Thoracic aorta (tissue), 2 donors: ENCODE measurements around the gene CRYGA. TPM values are rescaled to one million over a fixed set of nuclear protein-coding genes. Genes with fewer than 3 reads are reported as not detected.

Source experiments
- ATAC-seq: fragments of 150-250 bp; one replicate; pipeline ENCODE4 v1.8.0; 2017; ENCODE audit warnings: low read depth; ENCODE audit not compliant: insufficient number of reproducible peaks, low FRiP score
- DNase-seq: peaks from one replicate; pipeline ENCODE4 v3.0.0-alpha.2; 2020; ENCODE audit warnings: low spot score
- H3K27ac ChIP-seq, 2 donors: fragments of 200-600 bp; sonication (generic); 1 replicate in 1 of 2; 2 replicates in 1 of 2; pipeline ENCODE4 v1.5.1; 2016; ENCODE audit warnings: mild to moderate bottlenecking in 2 of 2, moderate library complexity in 2 of 2
- H3K27me3 ChIP-seq: fragments of 200-600 bp; sonication (generic); replicated peaks from 2 replicates; pipeline ENCODE4 v1.6.0; 2016; ENCODE audit warnings: mild to moderate bottlenecking; ENCODE audit not compliant: insufficient read depth
- H3K36me3 ChIP-seq: fragments of 200-600 bp; sonication (generic); one replicate; pipeline ENCODE4 v1.5.1; 2016
- H3K4me1 ChIP-seq, 2 donors: fragments of 200-600 bp; sonication (generic); 1 replicate in 1 of 2; 2 replicates in 1 of 2; pipeline versions ENCODE4 v1.5.1 to v1.6.0; 2016; ENCODE audit warnings: low read depth in 2 of 2, mild to moderate bottlenecking in 1 of 2; ENCODE audit not compliant: control insufficient read depth in 1 of 2
- H3K4me3 ChIP-seq: fragments of 200-600 bp; sonication (generic); 2 replicates; pipeline ENCODE4 v1.5.1; 2016; ENCODE audit warnings: mild to moderate bottlenecking
- H3K9me3 ChIP-seq: fragments of 200-600 bp; sonication (generic); 2 replicates; pipeline ENCODE4 v1.5.1; 2016
- total RNA-seq, 2 donors: library from RNA; depleted of rRNA; stranded (reverse); fragments of >200 nt; gene quantifications; one replicate each; pipeline versions ENCODE4 v1.1.0 to v1.2.3, GENCODE V29; 2016
- TF ChIP-seq, protein P1 (sequence below): fragments of 200-600 bp; sonication (generic); IDR thresholded peaks from one replicate; pipeline ENCODE4 v1.5.1; 2019; ENCODE audit warnings: antibody characterized with exemption

CRYGA gene
- total RNA-seq, 2 donors from 2014 or later, result not detected

DNA sequence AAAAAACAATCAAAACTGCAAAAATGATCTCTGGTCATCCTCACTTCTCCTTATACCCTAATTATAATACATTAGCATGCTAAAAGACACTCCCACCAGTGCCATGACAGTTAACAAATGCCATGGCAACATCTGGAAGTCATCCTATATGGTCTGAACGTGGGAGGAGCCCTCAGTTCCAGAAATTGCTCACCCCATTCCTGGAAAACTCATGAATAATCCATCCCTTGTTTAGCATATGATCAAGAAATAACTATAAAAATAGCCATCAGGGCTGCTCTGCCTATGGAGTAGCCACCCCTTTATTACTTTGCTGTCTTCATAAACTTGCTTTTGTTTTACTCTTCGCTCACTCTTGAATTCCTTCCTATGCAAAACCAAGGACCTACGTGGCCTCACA is 32.1 kb upstream of the CRYGA start:
- Histone ChIP-seq H3K27me3 (no peaks in the 10 kb centered on the region), H3K36me3 (no peaks in the 10 kb centered on the region), H3K9me3 (no peaks in the 10 kb centered on the region), H3K4me1 (no peaks in the 10 kb centered on the region), H3K4me3 (no peak overlapping the region), H3K27ac (no peak overlapping the region)
- DNase-seq (no peak), ATAC-seq (no peak)
- TF ChIP-seq, protein P1, sequence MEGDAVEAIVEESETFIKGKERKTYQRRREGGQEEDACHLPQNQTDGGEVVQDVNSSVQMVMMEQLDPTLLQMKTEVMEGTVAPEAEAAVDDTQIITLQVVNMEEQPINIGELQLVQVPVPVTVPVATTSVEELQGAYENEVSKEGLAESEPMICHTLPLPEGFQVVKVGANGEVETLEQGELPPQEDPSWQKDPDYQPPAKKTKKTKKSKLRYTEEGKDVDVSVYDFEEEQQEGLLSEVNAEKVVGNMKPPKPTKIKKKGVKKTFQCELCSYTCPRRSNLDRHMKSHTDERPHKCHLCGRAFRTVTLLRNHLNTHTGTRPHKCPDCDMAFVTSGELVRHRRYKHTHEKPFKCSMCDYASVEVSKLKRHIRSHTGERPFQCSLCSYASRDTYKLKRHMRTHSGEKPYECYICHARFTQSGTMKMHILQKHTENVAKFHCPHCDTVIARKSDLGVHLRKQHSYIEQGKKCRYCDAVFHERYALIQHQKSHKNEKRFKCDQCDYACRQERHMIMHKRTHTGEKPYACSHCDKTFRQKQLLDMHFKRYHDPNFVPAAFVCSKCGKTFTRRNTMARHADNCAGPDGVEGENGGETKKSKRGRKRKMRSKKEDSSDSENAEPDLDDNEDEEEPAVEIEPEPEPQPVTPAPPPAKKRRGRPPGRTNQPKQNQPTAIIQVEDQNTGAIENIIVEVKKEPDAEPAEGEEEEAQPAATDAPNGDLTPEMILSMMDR, result no peak

DNA sequence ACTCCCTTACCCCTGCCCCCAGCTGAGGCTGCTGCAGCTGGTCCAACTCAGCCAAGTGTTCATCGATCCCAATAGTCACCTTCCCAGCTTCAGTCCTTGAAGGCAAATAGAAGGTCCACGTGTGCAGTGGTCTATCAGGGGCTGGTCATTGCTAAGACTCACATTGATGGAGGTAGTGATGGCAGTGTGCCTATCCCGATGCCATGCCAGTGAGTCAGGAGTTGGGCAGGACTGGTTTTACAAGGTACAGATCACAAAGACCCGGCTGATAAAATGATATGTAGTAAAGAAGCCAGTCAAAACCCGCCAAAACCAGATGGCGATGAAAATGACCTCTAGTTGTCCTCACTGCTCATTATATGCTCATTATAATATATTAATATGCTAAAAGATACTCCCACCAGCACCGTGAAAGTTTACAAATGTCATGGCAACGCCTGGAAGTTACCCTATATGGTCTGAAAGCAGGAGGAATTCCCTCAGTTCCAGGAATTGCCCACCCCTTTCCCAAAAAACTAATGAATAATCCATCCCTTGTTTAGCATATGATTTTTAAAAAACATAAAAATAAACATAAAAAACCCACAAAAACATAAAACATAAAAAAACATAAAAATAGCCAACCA is 29.3 kb upstream of the CRYGA start:
- Histone ChIP-seq H3K4me3 (no peak overlapping the region), H3K36me3 (no peaks in the 10 kb centered on the region), H3K27ac (no peak overlapping the region), H3K4me1 (no peaks in the 10 kb centered on the region), H3K27me3 (no peaks in the 10 kb centered on the region), H3K9me3 (no peaks in the 10 kb centered on the region)
- TF ChIP-seq, protein P1, result no peak
- ATAC-seq, result no peak
- DNase-seq, result no peak

DNA sequence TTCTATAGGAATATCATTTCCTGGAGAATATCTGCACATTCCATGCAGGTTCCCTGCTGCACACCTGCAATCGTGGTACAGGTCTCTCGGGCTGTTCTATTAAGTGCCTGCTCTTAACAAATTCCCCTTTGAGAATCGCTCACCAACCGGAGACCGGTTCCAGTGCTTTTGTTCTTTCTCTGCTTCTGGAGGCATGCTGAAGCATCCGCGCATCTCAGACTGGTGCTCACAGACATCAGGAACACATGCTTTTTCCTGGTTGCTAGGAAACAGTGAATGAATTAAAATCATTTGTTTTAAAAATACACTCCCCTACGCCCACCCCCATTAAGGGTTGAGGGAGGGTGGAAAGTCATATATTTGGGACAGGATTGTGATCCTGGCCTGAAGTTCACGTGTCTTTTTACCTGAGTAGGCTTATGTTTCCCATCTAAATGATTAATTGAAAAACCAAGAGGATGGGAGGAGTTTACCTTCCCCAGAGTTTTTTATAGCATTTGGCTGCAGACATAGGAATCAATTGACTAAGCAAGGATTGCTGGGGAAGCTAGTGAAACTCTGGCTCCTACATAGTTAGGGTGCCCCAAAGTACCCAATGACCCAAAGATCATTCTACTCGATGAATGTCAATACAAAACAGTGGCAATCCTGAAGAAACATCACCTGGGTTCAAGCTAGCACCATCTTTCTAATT is 26.6 kb upstream of the CRYGA start, which contains the start of gene C2orf80:
TSS of gene C2orf80 (minus strand) at position 221 of the 694 bp plus-strand sequence. CDS start 3,044 bp downstream, outside the sequence.
- H3K4me3 ChIP-seq, result no peak within 1 kb of the TSS
- DNase-seq (no peak), ATAC-seq (no peak)
- H3K27me3 ChIP-seq, result no peaks in the 10 kb centered on the region
- H3K36me3 ChIP-seq, result no peaks in the 10 kb centered on the region
- TF ChIP-seq, protein P1, result no peak
- no peak within 1 kb of the TSS for H3K27ac ChIP-seq
- no peaks in the 10 kb centered on the region for H3K4me1 ChIP-seq
- no peaks in the 10 kb centered on the region for H3K9me3 ChIP-seq

DNA sequence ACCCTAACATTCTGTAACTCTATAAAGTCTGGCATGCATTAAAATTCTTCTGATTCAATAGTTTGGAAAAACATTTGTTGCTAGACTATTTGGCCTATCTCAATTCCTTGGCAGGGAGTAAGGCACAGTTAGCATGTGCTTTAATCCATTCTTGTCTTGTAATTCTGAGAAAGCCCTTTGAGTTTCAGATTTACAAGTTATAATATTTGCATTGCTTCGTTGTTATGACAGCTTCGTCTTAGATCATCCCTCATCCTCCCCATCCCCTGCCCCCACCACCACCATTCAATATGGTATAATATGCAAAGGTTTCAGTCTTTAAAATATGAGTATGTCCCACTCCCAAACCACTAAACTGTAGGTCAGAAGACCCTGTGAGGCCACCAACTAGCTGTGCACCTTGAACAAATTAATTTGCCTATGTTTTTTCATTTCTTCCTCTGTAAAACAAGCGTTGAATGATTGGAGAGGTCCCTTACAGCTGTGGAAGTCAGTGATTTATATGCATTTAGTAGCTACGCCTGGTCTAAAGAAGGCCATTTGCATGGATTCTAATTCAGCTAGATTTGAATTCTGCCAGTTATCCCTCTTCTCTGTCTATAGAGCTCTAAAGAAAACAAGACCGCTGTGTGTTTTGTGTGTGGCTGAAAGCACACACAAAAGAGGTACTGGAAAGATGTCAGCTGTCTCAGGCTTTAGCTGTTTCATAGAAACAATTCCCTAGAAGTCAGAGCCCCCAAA is 25.9 kb upstream of the CRYGA start:
- Histone ChIP-seq H3K4me3 (no peak overlapping the region), H3K27ac (no peak overlapping the region), H3K4me1 (no peaks in the 10 kb centered on the region), H3K9me3 (no peaks in the 10 kb centered on the region), H3K36me3 (no peaks in the 10 kb centered on the region), H3K27me3 (no peaks in the 10 kb centered on the region)
- TF ChIP-seq, protein P1, result no peak
- ATAC-seq (no peak), DNase-seq (no peak)

DNA sequence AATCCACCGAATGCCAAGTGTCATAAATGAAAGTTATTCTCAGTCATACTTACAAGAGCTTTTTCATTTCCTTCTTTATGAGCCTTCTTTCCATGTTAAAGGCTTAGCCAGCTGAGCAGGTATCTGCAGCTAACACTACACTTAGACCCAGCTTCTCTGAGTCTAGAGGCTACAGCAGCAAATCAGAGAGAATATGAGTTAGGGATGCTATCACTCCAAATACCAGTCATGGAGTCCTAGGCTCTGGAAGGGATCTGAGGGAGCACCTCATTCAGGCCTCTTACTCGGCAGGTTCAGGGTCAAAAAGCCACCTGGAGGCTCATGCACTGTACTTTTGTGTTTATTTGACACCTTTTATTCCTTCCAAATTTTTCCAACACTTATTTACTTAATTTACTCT is 23.5 kb upstream of the CRYGA start:
- H3K27me3 ChIP-seq, result no peaks in the 10 kb centered on the region
- no peaks in the 10 kb centered on the region for H3K9me3 ChIP-seq
- no peaks in the 10 kb centered on the region for H3K36me3 ChIP-seq
- H3K27ac ChIP-seq, result no peak overlapping the region
- no peak for ATAC-seq
- no peaks in the 10 kb centered on the region for H3K4me1 ChIP-seq
- H3K4me3 ChIP-seq, result no peak overlapping the region
- TF ChIP-seq, protein P1, result no peak
- no peak for DNase-seq
